CD14-positive monocyte (primary cell): ENCODE results near the gene LRIG1. TPM values are rescaled to one million over a fixed set of nuclear protein-coding genes. Genes with fewer than 3 reads are reported as not detected.

Experiments
- DNase-seq, 3 donors: peaks; one replicate each; pipeline ENCODE4 v3.0.0-alpha.2; 2011 to 2022
- H2AFZ ChIP-seq: 2 replicates; pipeline ENCODE4 v1.6.0; 2012; ENCODE audit warnings: mild to moderate bottlenecking, low read depth, low read length, inconsistent platforms; ENCODE audit not compliant: insufficient read depth, poor library complexity, severe bottlenecking
- H3K27ac ChIP-seq, 2 donors: 1 replicate in 1 of 2; 2 replicates in 1 of 2; pipeline ENCODE4 v1.5.1; 2012 to 2013; ENCODE audit warnings: low read length in 2 of 2, control low read depth in 1 of 2, inconsistent platforms in 1 of 2, low read depth in 1 of 2, mild to moderate bottlenecking in 1 of 2
- H3K27me3 ChIP-seq, 2 donors: one replicate each; pipeline versions ENCODE4 v1.6.0 to v1.6.1; 2011 to 2013; ENCODE audit warnings: low read length in 2 of 2; ENCODE audit not compliant: control insufficient read depth in 2 of 2, insufficient read depth in 2 of 2
- H3K36me3 ChIP-seq, 2 donors: replicated peaks in 1 of 2; 1 replicate in 1 of 2; 2 replicates in 1 of 2; pipeline versions ENCODE4 v1.5.1 to v1.6.1; 2012 to 2013; ENCODE audit warnings: low read length in 2 of 2, control low read depth in 1 of 2, inconsistent platforms in 1 of 2, mild to moderate bottlenecking in 1 of 2; ENCODE audit not compliant: insufficient read depth in 2 of 2, control insufficient read depth in 1 of 2
- H3K4me1 ChIP-seq, 2 donors: 1 replicate in 1 of 2; 2 replicates in 1 of 2; pipeline versions ENCODE4 v1.5.1 to v1.6.1; 2012 to 2013; ENCODE audit warnings: low read length in 2 of 2, control low read depth in 1 of 2, inconsistent platforms in 1 of 2, mild to moderate bottlenecking in 1 of 2, moderate library complexity in 1 of 2; ENCODE audit not compliant: insufficient read depth in 2 of 2, control insufficient read depth in 1 of 2
- H3K4me2 ChIP-seq: replicated peaks from 2 replicates; pipeline ENCODE3; 2012; ENCODE audit warnings: low read length, moderate library complexity, mild to moderate bottlenecking; ENCODE audit not compliant: poor library complexity, severe bottlenecking; ENCODE audit errors: extremely low read depth
- H3K4me3 ChIP-seq, 3 experiments: fragments of 200-600 bp in 1 of 3; sonication (generic) in 1 of 3; replicated peaks in 1 of 3; 1 replicate in 2 of 3; 2 replicates in 1 of 3; pipeline ENCODE4 v1.5.1; 2011 to 2013; ENCODE audit warnings: low read length in 3 of 3, mild to moderate bottlenecking in 3 of 3, control low read depth in 2 of 3, low read depth in 2 of 3, inconsistent platforms in 1 of 3, moderate library complexity in 1 of 3
- H3K79me2 ChIP-seq: 2 replicates; pipeline ENCODE4 v1.6.0; 2012; ENCODE audit warnings: mild to moderate bottlenecking, control low read depth, inconsistent platforms, low read length, moderate library complexity; ENCODE audit not compliant: insufficient read depth
- H3K9ac ChIP-seq: 2 replicates; pipeline ENCODE4 v1.6.0; 2017; ENCODE audit warnings: low read length, mild to moderate bottlenecking; ENCODE audit not compliant: insufficient read depth, poor library complexity, severe bottlenecking
- H3K9me3 ChIP-seq, 2 donors: replicated peaks in 1 of 2; 1 replicate in 1 of 2; 2 replicates in 1 of 2; pipeline versions ENCODE4 v1.5.1 to v1.6.1; 2012 to 2013; ENCODE audit warnings: low read length in 2 of 2, control low read depth in 1 of 2; ENCODE audit not compliant: control insufficient read depth in 1 of 2, insufficient read depth in 1 of 2
- H4K20me1 ChIP-seq: 2 replicates; pipeline ENCODE4 v1.6.0; 2012; ENCODE audit warnings: mild to moderate bottlenecking, low read length, control low read depth, moderate library complexity; ENCODE audit not compliant: insufficient read depth
- H3K27ac Mint-ChIP-seq, 7 donors: one replicate each; pipeline ENCODE4 v1.8.0; 2020; ENCODE audit warnings: mild to moderate bottlenecking in 7 of 7, mixed read lengths in 7 of 7, moderate library complexity in 6 of 7, inconsistent platforms in 2 of 7
- H3K27me3 Mint-ChIP-seq, 3 donors: one replicate each; pipeline ENCODE4 v1.8.0; 2021 to 2022; ENCODE audit warnings: low read depth in 3 of 3, mild to moderate bottlenecking in 3 of 3, mixed read lengths in 3 of 3, moderate library complexity in 3 of 3, inconsistent platforms in 1 of 3
- H3K36me3 Mint-ChIP-seq, 2 donors: one replicate each; pipeline ENCODE4 v1.8.0; 2020; ENCODE audit warnings: mixed read lengths in 2 of 2, inconsistent platforms in 1 of 2, mild to moderate bottlenecking in 1 of 2
- H3K4me1 Mint-ChIP-seq: one replicate; pipeline ENCODE4 v1.8.0; 2020; ENCODE audit warnings: mild to moderate bottlenecking, mixed read lengths
- H3K4me3 Mint-ChIP-seq, 2 donors: one replicate each; pipeline ENCODE4 v1.8.0; 2020; ENCODE audit warnings: mild to moderate bottlenecking in 2 of 2, mixed read lengths in 2 of 2, moderate library complexity in 1 of 2
- H3K9me3 Mint-ChIP-seq, 7 donors: one replicate each; pipeline ENCODE4 v1.8.0; 2020 to 2022; ENCODE audit warnings: mixed read lengths in 7 of 7, mild to moderate bottlenecking in 6 of 7, moderate library complexity in 6 of 7, inconsistent platforms in 2 of 7
- WGBS: methylation state at CpG from one replicate; pipeline ENCODE4 v1.1.5; 2013; ENCODE audit warnings: missing lambda C conversion rate; ENCODE audit not compliant: insufficient coverage; 5-methylcytosine and 5-hydroxymethylcytosine counted together
- intact Hi-C, 2 donors: fragments of 100-400 bp; cut with micrococcal nuclease; formaldehyde crosslinking; loops; one replicate each; pipeline versions ENCODE4 v1.15.0 to v1.15.1; 2023
- polyA plus RNA-seq, 3 donors: library from polyadenylated mRNA; depleted of rRNA in 1 of 3; unstranded in 2 of 3; stranded (reverse) in 1 of 3; fragments of 300-500 nt in 2 of 3; fragments of >200 nt in 1 of 3; fragmentation: Illumina TruSeq in 2 of 3; gene quantifications; 1 replicate in 2 of 3; 2 replicates in 1 of 3; pipeline ENCODE4 v1.2.3, GENCODE V29; 2012 to 2021
- TF ChIP-seq, protein P1 (sequence below): fragments of 200-600 bp; IDR thresholded peaks from one replicate; pipeline ENCODE4 v1.8.0; 2022; ENCODE audit warnings: antibody characterized with exemption, mild to moderate bottlenecking

Gene LRIG1
- polyA plus RNA-seq, 3 donors: 0.82 to 1.9 (median 1.0) TPM

DNA sequence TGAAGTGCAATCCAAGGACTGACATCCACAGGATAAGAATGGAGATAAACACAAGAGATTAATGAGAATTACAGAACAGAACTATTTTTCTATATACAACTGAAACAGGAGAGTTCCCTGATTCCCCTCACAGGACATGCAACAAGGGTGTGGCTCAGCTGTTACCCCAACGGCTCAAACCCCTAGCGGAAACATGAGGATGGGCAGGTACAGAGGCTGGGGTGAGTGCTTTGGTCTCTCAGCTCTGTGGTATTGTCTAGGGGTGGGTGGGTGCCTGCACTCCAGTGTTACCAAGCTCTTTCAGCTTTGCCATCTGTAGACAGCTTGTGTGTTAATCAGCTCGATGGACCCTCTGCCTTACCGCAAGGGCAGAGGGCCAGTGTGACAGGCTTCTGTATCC is 17.8 kb upstream of the LRIG1 start:
- TF ChIP-seq, protein P1, sequence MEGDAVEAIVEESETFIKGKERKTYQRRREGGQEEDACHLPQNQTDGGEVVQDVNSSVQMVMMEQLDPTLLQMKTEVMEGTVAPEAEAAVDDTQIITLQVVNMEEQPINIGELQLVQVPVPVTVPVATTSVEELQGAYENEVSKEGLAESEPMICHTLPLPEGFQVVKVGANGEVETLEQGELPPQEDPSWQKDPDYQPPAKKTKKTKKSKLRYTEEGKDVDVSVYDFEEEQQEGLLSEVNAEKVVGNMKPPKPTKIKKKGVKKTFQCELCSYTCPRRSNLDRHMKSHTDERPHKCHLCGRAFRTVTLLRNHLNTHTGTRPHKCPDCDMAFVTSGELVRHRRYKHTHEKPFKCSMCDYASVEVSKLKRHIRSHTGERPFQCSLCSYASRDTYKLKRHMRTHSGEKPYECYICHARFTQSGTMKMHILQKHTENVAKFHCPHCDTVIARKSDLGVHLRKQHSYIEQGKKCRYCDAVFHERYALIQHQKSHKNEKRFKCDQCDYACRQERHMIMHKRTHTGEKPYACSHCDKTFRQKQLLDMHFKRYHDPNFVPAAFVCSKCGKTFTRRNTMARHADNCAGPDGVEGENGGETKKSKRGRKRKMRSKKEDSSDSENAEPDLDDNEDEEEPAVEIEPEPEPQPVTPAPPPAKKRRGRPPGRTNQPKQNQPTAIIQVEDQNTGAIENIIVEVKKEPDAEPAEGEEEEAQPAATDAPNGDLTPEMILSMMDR: no peak
- Mint-ChIP-seq H3K36me3 (peaks cover 0 to 2% of the 10 kb centered on the region in 2 donors), H3K4me3 (no peak overlapping the region), H3K9me3 (peaks cover 0 to 3% (median 0%) of the 10 kb centered on the region in 7 donors), H3K4me1 (no peaks in the 10 kb centered on the region), H3K27ac (peak overlapping the region in 1 of 7 donors; percentile 50), H3K27me3 (peaks cover 0 to 9% (median 4%) of the 10 kb centered on the region in 3 donors)
- no peaks in the 10 kb centered on the region for H3K4me1 ChIP-seq
- H3K79me2 ChIP-seq: no peaks in the 10 kb centered on the region
- H3K27ac ChIP-seq: no peak overlapping the region
- H3K9me3 ChIP-seq: no peaks in the 10 kb centered on the region
- H3K27me3 ChIP-seq: no peaks in the 10 kb centered on the region
- no peak for DNase-seq
- intact Hi-C loops: no loop called here
- no peak overlapping the region for H2AFZ ChIP-seq
- H3K4me3 ChIP-seq: no peak overlapping the region
- no peak overlapping the region for H3K4me2 ChIP-seq
- no peaks in the 10 kb centered on the region for H3K36me3 ChIP-seq
- H4K20me1 ChIP-seq: no peaks in the 10 kb centered on the region
- H3K9ac ChIP-seq: no peak overlapping the region
- WGBS: 92% methylated on average over 4 of the region's 4 CpGs

DNA sequence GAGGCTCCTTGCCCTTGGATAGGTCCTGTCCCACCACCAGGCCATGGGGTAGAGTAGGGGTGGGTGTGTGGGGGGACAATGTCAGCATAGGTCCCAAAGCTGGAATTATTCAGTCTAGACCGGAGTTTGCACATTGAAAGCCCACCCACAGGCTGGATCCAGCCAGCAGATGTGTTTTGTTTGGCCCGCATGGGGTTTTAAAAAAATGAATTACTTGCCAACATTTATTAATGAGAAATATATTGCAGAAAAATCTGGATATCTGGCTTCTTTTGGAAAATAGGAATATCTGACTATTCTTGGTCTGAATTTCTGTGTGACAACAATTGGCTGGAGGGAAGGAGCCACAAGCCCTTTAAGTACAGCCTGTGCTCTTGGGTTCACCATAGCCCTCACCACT is 17.3 kb upstream of the LRIG1 start:
- Histone ChIP-seq H3K9me3 (no peaks in the 10 kb centered on the region), H4K20me1 (no peaks in the 10 kb centered on the region), H3K9ac (no peak overlapping the region), H3K27me3 (no peaks in the 10 kb centered on the region), H2AFZ (no peak overlapping the region), H3K4me1 (no peaks in the 10 kb centered on the region), H3K79me2 (no peaks in the 10 kb centered on the region), H3K4me3 (no peak overlapping the region), H3K27ac (no peak overlapping the region), H3K36me3 (no peaks in the 10 kb centered on the region), H3K4me2 (no peak overlapping the region)
- TF ChIP-seq, protein P1: no peak
- Mint-ChIP-seq H3K36me3 (peaks cover 0 to 2% of the 10 kb centered on the region in 2 donors), H3K27ac (peak overlapping the region in 1 of 7 donors; percentile 50), H3K27me3 (peaks cover 0 to 8% (median 4%) of the 10 kb centered on the region in 3 donors), H3K4me1 (no peaks in the 10 kb centered on the region), H3K4me3 (no peak overlapping the region), H3K9me3 (peaks cover 0 to 5% (median 0%) of the 10 kb centered on the region in 7 donors)
- DNase-seq: no peak
- intact Hi-C loops: no loop called here
- WGBS: no CpG with 5 or more reads among the region's 2 CpGs
